Measurements from ENCODE around the gene ZNF101. TPM values are rescaled to one million over a fixed set of nuclear protein-coding genes. Genes with fewer than 3 reads are reported as not detected.
"Not testable (repeated sequence)": the region's sequence is repeated elsewhere in the genome, so short reads cannot be mapped to it uniquely, and the experiment has no call there.

Gene ZNF101
- total and polyA plus RNA-seq, 2 experiments from 2014 or later, result 5.9 to 6.0 TPM

DNA sequence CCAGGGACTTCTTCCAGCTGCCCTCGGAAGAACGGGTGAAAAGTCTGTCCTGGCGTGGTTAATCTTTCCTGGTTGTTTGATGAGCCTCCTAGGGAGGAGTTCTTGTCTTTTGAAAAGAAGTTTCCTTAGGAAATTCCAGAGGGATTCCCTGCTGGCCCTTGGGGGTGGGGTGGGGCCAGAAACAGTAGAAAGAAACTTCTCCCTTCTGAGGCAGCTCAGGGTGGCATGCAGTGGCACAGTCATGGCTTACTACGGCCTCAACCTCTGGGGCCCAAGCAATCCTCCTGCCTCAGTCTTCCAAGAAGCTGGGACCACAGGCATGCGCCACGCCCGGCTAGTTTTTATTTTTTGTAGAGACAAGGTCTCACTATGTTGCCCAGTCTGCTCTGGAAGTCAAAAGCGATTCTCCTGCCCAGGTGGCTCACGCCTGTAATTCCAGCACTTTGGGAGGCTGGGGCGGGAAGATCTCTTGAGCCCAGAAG is 1.5 kb downstream of the ZNF101 start:
- TF ChIP-seq, protein P1, sequence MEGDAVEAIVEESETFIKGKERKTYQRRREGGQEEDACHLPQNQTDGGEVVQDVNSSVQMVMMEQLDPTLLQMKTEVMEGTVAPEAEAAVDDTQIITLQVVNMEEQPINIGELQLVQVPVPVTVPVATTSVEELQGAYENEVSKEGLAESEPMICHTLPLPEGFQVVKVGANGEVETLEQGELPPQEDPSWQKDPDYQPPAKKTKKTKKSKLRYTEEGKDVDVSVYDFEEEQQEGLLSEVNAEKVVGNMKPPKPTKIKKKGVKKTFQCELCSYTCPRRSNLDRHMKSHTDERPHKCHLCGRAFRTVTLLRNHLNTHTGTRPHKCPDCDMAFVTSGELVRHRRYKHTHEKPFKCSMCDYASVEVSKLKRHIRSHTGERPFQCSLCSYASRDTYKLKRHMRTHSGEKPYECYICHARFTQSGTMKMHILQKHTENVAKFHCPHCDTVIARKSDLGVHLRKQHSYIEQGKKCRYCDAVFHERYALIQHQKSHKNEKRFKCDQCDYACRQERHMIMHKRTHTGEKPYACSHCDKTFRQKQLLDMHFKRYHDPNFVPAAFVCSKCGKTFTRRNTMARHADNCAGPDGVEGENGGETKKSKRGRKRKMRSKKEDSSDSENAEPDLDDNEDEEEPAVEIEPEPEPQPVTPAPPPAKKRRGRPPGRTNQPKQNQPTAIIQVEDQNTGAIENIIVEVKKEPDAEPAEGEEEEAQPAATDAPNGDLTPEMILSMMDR (IDR thresholded peaks at IDR 0.05; ENCODE audit: low read depth, low read length), result no peak
- H3K4me1 ChIP-seq (ENCODE audit: low read depth), result no peaks in the 10 kb centered on the region
- no peak for DNase-seq (ENCODE audit: low read depth in 1 of 2, low spot score in 1 of 2)
- H3K27ac ChIP-seq, result no peak overlapping the region
- no peaks in the 10 kb centered on the region for H3K9me3 ChIP-seq (ENCODE audit: low read depth)
- no peaks in the 10 kb centered on the region for H3K27me3 ChIP-seq
- H3K36me3 ChIP-seq, result no peaks in the 10 kb centered on the region
- H3K4me3 ChIP-seq, result peak overlapping the region; percentile 95

DNA sequence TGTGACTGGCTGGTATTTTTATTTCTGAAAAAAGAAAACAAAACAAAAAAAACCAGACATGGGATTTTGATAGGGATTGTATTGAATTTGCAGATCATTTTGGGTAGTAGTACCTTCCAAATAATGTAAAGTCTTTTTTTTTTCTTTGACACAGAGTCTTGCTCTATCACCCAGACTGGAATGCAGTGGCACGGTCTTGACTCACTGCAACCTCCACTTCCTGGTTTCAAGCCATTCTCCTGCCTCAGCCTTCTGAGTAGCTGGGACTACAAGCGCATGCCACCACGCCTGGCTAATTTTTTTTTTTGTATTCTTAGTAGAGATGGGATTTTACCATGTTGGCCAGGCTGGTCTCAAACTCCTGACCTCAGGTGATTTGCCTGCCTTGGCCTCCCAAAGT is 4.2 kb downstream of the ZNF101 start:
- DNase-seq (ENCODE audit: low read depth in 1 of 2, low spot score in 1 of 2), result no peak
- Histone ChIP-seq H3K36me3 (no peaks in the 10 kb centered on the region), H3K27ac (no peak overlapping the region), H3K9me3 (ENCODE audit: low read depth) (no peaks in the 10 kb centered on the region), H3K4me3 (no peak overlapping the region), H3K27me3 (no peaks in the 10 kb centered on the region), H3K4me1 (ENCODE audit: low read depth) (no peaks in the 10 kb centered on the region)
- TF ChIP-seq, protein P1 (IDR thresholded peaks at IDR 0.05; ENCODE audit: low read depth, low read length), result no peak

DNA sequence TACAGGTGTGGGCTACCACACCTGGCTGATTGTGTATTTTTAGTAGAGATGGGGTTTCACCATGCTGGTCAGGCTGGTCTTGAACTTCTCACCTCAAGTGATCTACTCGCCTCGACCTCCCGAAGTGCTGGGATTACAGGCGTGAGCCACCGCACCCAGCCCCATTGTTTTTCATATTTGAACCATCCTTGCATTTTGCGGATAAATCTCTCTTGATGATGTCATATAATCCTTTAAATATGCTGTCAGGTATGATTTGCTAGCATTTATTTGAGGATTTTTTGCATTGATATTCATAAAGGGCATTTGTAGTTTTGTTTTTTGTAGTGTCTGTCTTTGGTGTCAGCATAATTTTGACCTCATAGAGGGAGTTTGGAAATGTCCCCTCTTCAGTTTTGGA is 5.7 kb downstream of the ZNF101 start:
- DNase-seq (ENCODE audit: low read depth in 1 of 2, low spot score in 1 of 2), result no peak
- TF ChIP-seq, protein P1 (IDR thresholded peaks at IDR 0.05; ENCODE audit: low read depth, low read length), result no peak
- Histone ChIP-seq H3K27ac (no peak overlapping the region), H3K4me3 (no peak overlapping the region), H3K9me3 (ENCODE audit: low read depth) (no peaks in the 10 kb centered on the region), H3K27me3 (no peaks in the 10 kb centered on the region), H3K4me1 (ENCODE audit: low read depth) (no peaks in the 10 kb centered on the region), H3K36me3 (peaks cover 6% of the 10 kb centered on the region)

DNA sequence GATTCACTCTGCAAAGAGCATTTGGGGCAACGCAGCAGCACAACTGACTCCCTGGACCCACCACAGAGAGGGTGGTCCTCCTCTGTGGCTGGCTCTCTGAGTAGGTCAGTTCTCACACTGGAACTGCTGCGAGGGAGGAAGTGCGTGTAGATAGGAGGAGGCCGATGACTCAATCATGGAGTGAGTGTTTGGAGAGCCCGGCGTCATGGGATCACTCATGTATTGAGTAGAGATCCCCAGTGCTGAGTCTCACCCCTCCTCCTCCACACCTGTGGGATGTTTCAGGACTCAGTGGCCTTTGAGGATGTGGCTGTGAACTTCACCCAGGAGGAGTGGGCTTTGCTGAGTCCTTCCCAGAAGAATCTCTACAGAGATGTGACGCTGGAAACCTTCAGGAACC is 8.9 kb downstream of the ZNF101 start:
- DNase-seq (ENCODE audit: low read depth in 1 of 2, low spot score in 1 of 2), result no peak
- H3K36me3 ChIP-seq, result peaks cover 10% of the 10 kb centered on the region

DNA sequence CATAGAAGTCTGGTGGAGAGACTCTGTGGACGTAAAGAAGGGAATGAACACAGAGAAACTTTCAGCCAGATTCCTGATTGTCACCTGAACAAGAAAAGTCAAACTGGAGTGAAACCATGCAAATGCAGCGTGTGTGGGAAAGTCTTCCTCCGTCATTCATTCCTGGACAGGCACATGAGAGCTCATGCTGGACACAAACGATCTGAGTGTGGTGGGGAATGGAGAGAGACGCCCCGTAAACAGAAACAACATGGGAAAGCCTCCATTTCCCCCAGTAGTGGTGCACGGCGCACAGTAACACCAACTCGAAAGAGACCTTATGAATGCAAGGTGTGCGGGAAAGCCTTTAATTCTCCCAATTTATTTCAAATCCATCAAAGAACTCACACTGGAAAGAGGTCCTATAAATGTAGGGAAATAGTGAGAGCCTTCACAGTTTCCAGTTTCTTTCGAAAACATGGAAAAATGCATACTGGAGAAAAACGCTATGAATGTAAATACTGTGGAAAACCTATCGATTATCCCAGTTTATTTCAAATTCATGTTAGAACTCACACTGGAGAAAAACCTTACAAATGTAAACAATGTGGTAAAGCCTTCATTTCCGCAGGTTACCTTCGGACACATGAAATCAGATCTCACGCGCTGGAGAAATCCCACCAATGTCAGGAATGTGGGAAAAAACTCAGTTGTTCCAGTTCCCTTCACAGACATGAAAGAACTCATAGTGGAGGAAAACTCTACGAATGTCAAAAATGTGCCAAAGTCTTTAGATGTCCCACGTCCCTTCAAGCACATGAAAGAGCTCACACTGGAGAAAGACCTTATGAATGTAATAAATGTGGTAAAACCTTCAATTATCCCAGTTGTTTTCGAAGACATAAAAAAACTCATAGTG is 10.8 kb downstream of the ZNF101 start:
- Histone ChIP-seq H3K36me3 (peaks cover 10% of the 10 kb centered on the region), H3K4me3 (no peak overlapping the region), H3K27ac (no peak overlapping the region), H3K9me3 (ENCODE audit: low read depth) (no peaks in the 10 kb centered on the region), H3K4me1 (ENCODE audit: low read depth) (no peaks in the 10 kb centered on the region), H3K27me3 (no peaks in the 10 kb centered on the region)
- no peak for DNase-seq (ENCODE audit: low read depth in 1 of 2, low spot score in 1 of 2)
- TF ChIP-seq, protein P1 (IDR thresholded peaks at IDR 0.05; ENCODE audit: low read depth, low read length), result no peak

More for the DNA sequence above, 8.9 kb downstream of the ZNF101 start:
- H3K27me3 ChIP-seq, result no peaks in the 10 kb centered on the region
- TF ChIP-seq, protein P1 (IDR thresholded peaks at IDR 0.05; ENCODE audit: low read depth, low read length), result no peak
- no peak overlapping the region for H3K27ac ChIP-seq
- H3K4me3 ChIP-seq, result no peak overlapping the region
- no peaks in the 10 kb centered on the region for H3K4me1 ChIP-seq (ENCODE audit: low read depth)
- no peaks in the 10 kb centered on the region for H3K9me3 ChIP-seq (ENCODE audit: low read depth)

DNA sequence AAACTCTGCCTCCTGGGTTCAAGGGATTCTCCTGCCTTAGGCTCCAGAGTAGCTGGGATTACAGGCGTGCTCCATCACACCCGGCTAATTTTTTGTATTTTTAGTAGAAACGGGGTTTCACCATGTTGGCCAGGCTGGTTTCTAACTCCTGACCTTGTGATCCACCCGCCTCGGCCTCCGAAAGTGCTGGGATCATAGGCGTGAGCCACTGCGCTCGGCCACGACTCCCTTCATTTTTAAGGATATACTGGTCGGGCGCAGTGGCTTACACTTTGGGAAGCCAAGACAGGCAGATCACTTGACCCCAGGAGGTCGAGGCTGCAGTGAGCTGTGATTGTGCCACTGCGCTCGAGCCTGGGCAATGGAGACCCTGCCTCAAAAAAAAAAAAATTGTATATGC is 17.5 kb downstream of the ZNF101 start:
- H3K27ac ChIP-seq; H3K4me1 ChIP-seq (ENCODE audit: low read depth); H3K4me3 ChIP-seq; H3K9me3 ChIP-seq (ENCODE audit: low read depth); H3K36me3 ChIP-seq; DNase-seq (ENCODE audit: low read depth in 1 of 2, low spot score in 1 of 2); H3K27me3 ChIP-seq: not testable (repeated sequence)
